ENCODE results near the gene EVPLL.
"Not testable (repeated sequence)": the region's sequence is repeated elsewhere in the genome, so short reads cannot be mapped to it uniquely, and the experiment has no call there.

EVPLL gene

GRCh38 chr17:18423015-18423414 lies 45.4 kb downstream of the EVPLL start:
- H3K9me3 ChIP-seq (ENCODE audit: control insufficient read depth, low read length); H3K4me1 ChIP-seq (ENCODE audit: control insufficient read depth, insufficient read depth, low read length, poor library complexity, severe bottlenecking); H3K27ac ChIP-seq (ENCODE audit: low read depth, low read length, severe bottlenecking); H3K36me3 ChIP-seq (ENCODE audit: control insufficient read depth, insufficient read depth, low read length); H3K4me3 ChIP-seq (ENCODE audit: extremely low read depth, insufficient read depth, low read length, poor library complexity, severe bottlenecking): not testable (repeated sequence)
- WGBS, 2 experiments (ENCODE audit: insufficient coverage in 2 of 2), result no CpG with 5 or more reads among the region's 7 CpGs

GRCh38 chr17:18425593-18425992 lies 48.0 kb downstream of the EVPLL start:
- not testable (repeated sequence) for H3K4me3 ChIP-seq (ENCODE audit: extremely low read depth, insufficient read depth, low read length, poor library complexity, severe bottlenecking); H3K36me3 ChIP-seq (ENCODE audit: control insufficient read depth, insufficient read depth, low read length); H3K4me1 ChIP-seq (ENCODE audit: control insufficient read depth, insufficient read depth, low read length, poor library complexity, severe bottlenecking); H3K27ac ChIP-seq (ENCODE audit: low read depth, low read length, severe bottlenecking); H3K9me3 ChIP-seq (ENCODE audit: control insufficient read depth, low read length)
- no CpG with 5 or more reads among the region's 6 CpGs for WGBS, 2 experiments (ENCODE audit: insufficient coverage in 2 of 2)

GRCh38 chr17:18426639-18427038 lies 49.1 kb downstream of the EVPLL start:
- not testable (repeated sequence) for H3K36me3 ChIP-seq (ENCODE audit: control insufficient read depth, insufficient read depth, low read length); H3K4me1 ChIP-seq (ENCODE audit: control insufficient read depth, insufficient read depth, low read length, poor library complexity, severe bottlenecking); H3K27ac ChIP-seq (ENCODE audit: low read depth, low read length, severe bottlenecking); H3K4me3 ChIP-seq (ENCODE audit: extremely low read depth, insufficient read depth, low read length, poor library complexity, severe bottlenecking); H3K9me3 ChIP-seq (ENCODE audit: control insufficient read depth, low read length)
- WGBS, 2 experiments (ENCODE audit: insufficient coverage in 2 of 2), result no CpG with 5 or more reads among the region's 16 CpGs

- H3K4me1 ChIP-seq (ENCODE audit: control insufficient read depth, insufficient read depth, low read length, poor library complexity, severe bottlenecking); H3K27ac ChIP-seq (ENCODE audit: low read depth, low read length, severe bottlenecking); H3K9me3 ChIP-seq (ENCODE audit: control insufficient read depth, low read length); H3K36me3 ChIP-seq (ENCODE audit: control insufficient read depth, insufficient read depth, low read length); H3K4me3 ChIP-seq (ENCODE audit: extremely low read depth, insufficient read depth, low read length, poor library complexity, severe bottlenecking): not testable (repeated sequence)
- no CpG with 5 or more reads among the region's 9 CpGs for WGBS, 2 experiments (ENCODE audit: insufficient coverage in 2 of 2)
Measured at GRCh38 chr17:18432206-18432605, 54.6 kb downstream of the EVPLL start.

Data from mesodermal cell (in vitro differentiated cells).